ENCODE data around the gene CACNA1E. TPM values are rescaled to one million over a fixed set of nuclear protein-coding genes. Genes with fewer than 3 reads are reported as not detected.

The CACNA1E gene
- total and polyA plus RNA-seq, 2 of the 4 experiments (the other 2 are of a cell fraction), result not detected

DNA sequence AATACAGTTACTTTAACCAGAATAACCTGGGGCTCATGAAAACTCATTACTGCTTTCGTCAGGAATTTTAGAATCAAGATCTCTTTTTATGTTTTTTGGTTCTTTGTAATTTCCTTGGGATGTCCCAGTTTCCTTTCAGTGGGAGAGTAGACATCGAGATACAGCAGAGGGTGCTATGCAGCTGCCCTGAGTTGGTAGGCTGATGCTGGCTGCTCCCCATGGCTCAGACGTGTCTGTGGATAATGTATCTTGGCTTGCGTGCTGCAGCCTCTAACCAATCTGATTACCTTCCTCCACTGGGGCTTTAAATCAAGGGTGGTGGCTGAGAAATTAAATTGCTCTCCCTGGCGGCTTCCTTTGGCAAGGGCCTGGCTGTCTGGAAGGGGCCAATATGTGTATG is 253.7 kb downstream of the CACNA1E start:
- Histone ChIP-seq H3K4me1 (ENCODE audit: control insufficient read depth, insufficient read depth, low read length) (no peaks in the 10 kb centered on the region), H3K23ac (ENCODE audit: low read depth, low read length) (no peak overlapping the region), H2BK15ac (ENCODE audit: low read depth, low read length) (no peak overlapping the region), H2BK5ac (ENCODE audit: low read depth, low read length, poor library complexity, severe bottlenecking) (no peak overlapping the region), H3K18ac (ENCODE audit: low read depth, low read length) (no peak overlapping the region), H2BK120ac (ENCODE audit: low read depth, low read length) (no peak overlapping the region), H3K27ac (ENCODE audit: insufficient read depth, low read length) (no peak overlapping the region), H3K4me3 (ENCODE audit: insufficient read depth, low read depth, low read length) (no peak overlapping the region), H3K9ac (ENCODE audit: low read depth, low read length) (no peak overlapping the region), H2BK20ac (ENCODE audit: low read depth, low read length) (no peak overlapping the region), H3K79me1 (ENCODE audit: low read depth in 1 of 2, low read length in 2 of 2) (no peaks in the 10 kb centered on the region), H2AK5ac (ENCODE audit: low read depth, low read length) (no peak overlapping the region), H4K20me1 (ENCODE audit: insufficient read depth, low read length) (no peaks in the 10 kb centered on the region), H2AFZ (replicated peaks; ENCODE audit: low read length, poor library complexity) (no peak overlapping the region), H4K5ac (ENCODE audit: low read depth, low read length) (no peak overlapping the region), H4K91ac (ENCODE audit: insufficient read depth, low read depth, low read length) (no peak overlapping the region), H3K14ac (replicated peaks; ENCODE audit: low read depth, low read length) (no peak overlapping the region), H3K56ac (ENCODE audit: extremely low read depth, insufficient read depth, low read length) (no peak overlapping the region), H3K4ac (ENCODE audit: low read depth, low read length) (no peak overlapping the region), H3K9me1 (ENCODE audit: insufficient read depth, low read length) (no peaks in the 10 kb centered on the region), H4K8ac (ENCODE audit: low read depth in 2 of 2, low read length in 2 of 2) (no peak overlapping the region), H3K36me3 (ENCODE audit: control insufficient read depth, insufficient read depth, low read length) (no peaks in the 10 kb centered on the region), H3K4me2 (ENCODE audit: low read depth, low read length) (no peak overlapping the region), H2AK9ac (replicated peaks; ENCODE audit: low read depth, low read length, poor library complexity) (no peak overlapping the region), H3K27me3 (ENCODE audit: control insufficient read depth, insufficient read depth, low read length) (no peaks in the 10 kb centered on the region), H3K9me3 (ENCODE audit: control insufficient read depth, insufficient read depth, low read length) (peaks cover 26% of the 10 kb centered on the region)
- in situ Hi-C loops (cut with MboI; ENCODE audit: low sequenced_read_pairs) (no loop called here), dilution Hi-C loops (cut with HindIII; ENCODE audit: low sequenced_read_pairs, unreplicated experiment) (no loop called here), intact Hi-C loops (cut with micrococcal nuclease) (no loop called here)
- ATAC-seq (ENCODE audit: low read depth) (no peak), DNase-seq (no peak)
- WGBS, 2 experiments (ENCODE audit: extremely low coverage in 2 of 2, insufficient read length in 1 of 2), result no CpG with 5 or more reads among the region's 5 CpGs
- CTCF ChIA-PET, result no interaction called here
- POLR2A ChIA-PET (ENCODE audit: unreplicated experiment), result no interaction called here
- no peak for TF ChIP-seq SMC3 (IDR thresholded peaks at IDR 0.05; ENCODE audit: low read depth, low read length)
- no peak for TF ChIP-seq RAD21 (IDR thresholded peaks at IDR 0.05; ENCODE audit: low read length)
- no peak for TF ChIP-seq MAFK (IDR thresholded peaks at IDR 0.05; ENCODE audit: low read depth, low read length)
- TF ChIP-seq FOS (IDR thresholded peaks at IDR 0.05; ENCODE audit: low read depth, low read length), result no peak
- no peak for TF ChIP-seq CEBPB (IDR thresholded peaks at IDR 0.05; ENCODE audit: low read depth, low read length)
- TF ChIP-seq, protein P1, sequence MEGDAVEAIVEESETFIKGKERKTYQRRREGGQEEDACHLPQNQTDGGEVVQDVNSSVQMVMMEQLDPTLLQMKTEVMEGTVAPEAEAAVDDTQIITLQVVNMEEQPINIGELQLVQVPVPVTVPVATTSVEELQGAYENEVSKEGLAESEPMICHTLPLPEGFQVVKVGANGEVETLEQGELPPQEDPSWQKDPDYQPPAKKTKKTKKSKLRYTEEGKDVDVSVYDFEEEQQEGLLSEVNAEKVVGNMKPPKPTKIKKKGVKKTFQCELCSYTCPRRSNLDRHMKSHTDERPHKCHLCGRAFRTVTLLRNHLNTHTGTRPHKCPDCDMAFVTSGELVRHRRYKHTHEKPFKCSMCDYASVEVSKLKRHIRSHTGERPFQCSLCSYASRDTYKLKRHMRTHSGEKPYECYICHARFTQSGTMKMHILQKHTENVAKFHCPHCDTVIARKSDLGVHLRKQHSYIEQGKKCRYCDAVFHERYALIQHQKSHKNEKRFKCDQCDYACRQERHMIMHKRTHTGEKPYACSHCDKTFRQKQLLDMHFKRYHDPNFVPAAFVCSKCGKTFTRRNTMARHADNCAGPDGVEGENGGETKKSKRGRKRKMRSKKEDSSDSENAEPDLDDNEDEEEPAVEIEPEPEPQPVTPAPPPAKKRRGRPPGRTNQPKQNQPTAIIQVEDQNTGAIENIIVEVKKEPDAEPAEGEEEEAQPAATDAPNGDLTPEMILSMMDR (conservative IDR thresholded peaks at IDR 0.05; ENCODE audit: low read depth, low read length), result no peak
- no peak for TF ChIP-seq BHLHE40 (IDR thresholded peaks at IDR 0.05; ENCODE audit: low read depth, low read length)
- no peak for TF ChIP-seq NFE2L2 (IDR thresholded peaks at IDR 0.05; ENCODE audit: low read depth, low read length)
- no peak for TF ChIP-seq POLR2A (IDR thresholded peaks at IDR 0.05; ENCODE audit: low read depth, low read length)
- TF ChIP-seq CHD1 (IDR thresholded peaks at IDR 0.05; ENCODE audit: low read depth, low read length), result no peak
- TF ChIP-seq, protein P2, sequence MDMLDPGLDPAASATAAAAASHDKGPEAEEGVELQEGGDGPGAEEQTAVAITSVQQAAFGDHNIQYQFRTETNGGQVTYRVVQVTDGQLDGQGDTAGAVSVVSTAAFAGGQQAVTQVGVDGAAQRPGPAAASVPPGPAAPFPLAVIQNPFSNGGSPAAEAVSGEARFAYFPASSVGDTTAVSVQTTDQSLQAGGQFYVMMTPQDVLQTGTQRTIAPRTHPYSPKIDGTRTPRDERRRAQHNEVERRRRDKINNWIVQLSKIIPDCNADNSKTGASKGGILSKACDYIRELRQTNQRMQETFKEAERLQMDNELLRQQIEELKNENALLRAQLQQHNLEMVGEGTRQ (IDR thresholded peaks at IDR 0.05; ENCODE audit: low read depth, low read length), result no peak
- TF ChIP-seq MAZ (IDR thresholded peaks at IDR 0.05; ENCODE audit: borderline replicate concordance, low read depth, low read length), result no peak
- TF ChIP-seq, protein P3, sequence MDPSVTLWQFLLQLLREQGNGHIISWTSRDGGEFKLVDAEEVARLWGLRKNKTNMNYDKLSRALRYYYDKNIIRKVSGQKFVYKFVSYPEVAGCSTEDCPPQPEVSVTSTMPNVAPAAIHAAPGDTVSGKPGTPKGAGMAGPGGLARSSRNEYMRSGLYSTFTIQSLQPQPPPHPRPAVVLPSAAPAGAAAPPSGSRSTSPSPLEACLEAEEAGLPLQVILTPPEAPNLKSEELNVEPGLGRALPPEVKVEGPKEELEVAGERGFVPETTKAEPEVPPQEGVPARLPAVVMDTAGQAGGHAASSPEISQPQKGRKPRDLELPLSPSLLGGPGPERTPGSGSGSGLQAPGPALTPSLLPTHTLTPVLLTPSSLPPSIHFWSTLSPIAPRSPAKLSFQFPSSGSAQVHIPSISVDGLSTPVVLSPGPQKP (IDR thresholded peaks at IDR 0.05; ENCODE audit: borderline replicate concordance, low read depth, low read length), result no peak
- no peak for TF ChIP-seq MXI1 (IDR thresholded peaks at IDR 0.05; ENCODE audit: borderline replicate concordance, low read depth, low read length)
- no peak for TF ChIP-seq RFX5 (IDR thresholded peaks at IDR 0.05; ENCODE audit: low read depth, low read length)
- BruUV-seq (replicated peaks), result no TSS peak

All from IMR-90 (cell line).